ENCODE measurements around the gene MED8. TPM values are rescaled to one million over a fixed set of nuclear protein-coding genes. Genes with fewer than 3 reads are reported as not detected.

MED8 gene
- total RNA-seq, 1 experiment from 2014 or later = 39.3 TPM

Other genes with a start within 250 kb of the MED8 start
- gene EBNA1BP2, start 217.5 kb downstream of the MED8 start, total RNA-seq (2014; rRNA removed; shearing (Covaris generic)) = 95.8 and 97.2 TPM in 2 replicates
- gene CFAP57, start 217.5 kb downstream of the MED8 start, total RNA-seq (2014; rRNA removed; shearing (Covaris generic)) = 0.04 TPM in 1 of 2 replicates, not detected in the other
- gene TMEM125, start 119.8 kb downstream of the MED8 start, total RNA-seq (2014; rRNA removed; shearing (Covaris generic)) = not detected in 2 replicates
- gene C1orf210, start 104.2 kb downstream of the MED8 start, total RNA-seq (2014; rRNA removed; shearing (Covaris generic)) = not detected in 2 replicates
- gene TIE1, start 88.8 kb downstream of the MED8 start, total RNA-seq (2014; rRNA removed; shearing (Covaris generic)) = 0.61 and 1.5 TPM in 2 replicates
- not detected in 2 replicates for gene MPL, start 52.0 kb downstream of the MED8 start, total RNA-seq (2014; rRNA removed; shearing (Covaris generic))
- gene CDC20, start 30.8 kb downstream of the MED8 start, total RNA-seq (2014; rRNA removed; shearing (Covaris generic)) = 181 and 185 TPM in 2 replicates
- gene ELOVL1, start 21.8 kb downstream of the MED8 start, total RNA-seq (2014; rRNA removed; shearing (Covaris generic)) = 43.5 and 46.3 TPM in 2 replicates
- gene SZT2, start 99 bp upstream of the MED8 start, total RNA-seq (2014; rRNA removed; shearing (Covaris generic)) = 15.5 and 19.5 TPM in 2 replicates
- 0.23 TPM in 1 of 2 replicates, not detected in the other for gene HYI, start 64.1 kb upstream of the MED8 start, total RNA-seq (2014; rRNA removed; shearing (Covaris generic))
- 32.6 and 34.1 TPM in 2 replicates for gene PTPRF, start 141.1 kb upstream of the MED8 start, total RNA-seq (2014; rRNA removed; shearing (Covaris generic))